Body of pancreas (tissue), 4 donors: ENCODE results near the gene TBX4.

Source experiments
- POLR2A ChIP-seq, 3 donors: fragments of 450-650 bp; IDR thresholded peaks; one replicate each; pipeline ENCODE4 v1.6.1; 2016; ENCODE audit warnings: antibody characterized with exemption in 3 of 3, mild to moderate bottlenecking in 2 of 3
- TF ChIP-seq, protein P1 (sequence below), 7 experiments: fragments of 450-650 bp in 4 of 7; fragments of 200-600 bp in 3 of 7; sonication (generic) in 3 of 7; IDR thresholded peaks; one replicate each; pipeline ENCODE4 v1.5.1; 2016 to 2019; ENCODE audit warnings: antibody characterized with exemption in 7 of 7

DNA sequence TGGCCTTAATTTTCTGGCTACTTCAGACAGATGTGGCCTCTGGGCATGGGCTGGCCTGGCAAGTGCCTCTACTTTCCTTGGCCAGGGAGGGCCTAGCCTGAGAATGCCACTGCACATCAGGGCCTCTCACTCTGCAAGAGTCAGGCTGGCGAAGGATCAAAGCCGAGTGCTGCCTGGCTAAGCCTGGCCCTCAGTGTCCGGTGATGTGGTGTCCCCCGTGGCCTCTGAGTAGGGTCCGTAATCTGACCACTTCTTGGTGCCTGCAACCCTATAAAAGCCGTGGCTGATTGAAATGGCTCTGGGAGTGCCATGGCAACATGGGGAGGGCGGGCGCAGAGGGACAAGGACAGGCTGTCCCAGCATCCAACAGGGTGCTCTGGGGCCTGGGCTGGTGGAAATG lies 30.2 kb downstream of the TBX4 start:
- TF ChIP-seq POLR2A (IDR thresholded peaks at IDR 0.05), result no peak
- TF ChIP-seq, protein P1, sequence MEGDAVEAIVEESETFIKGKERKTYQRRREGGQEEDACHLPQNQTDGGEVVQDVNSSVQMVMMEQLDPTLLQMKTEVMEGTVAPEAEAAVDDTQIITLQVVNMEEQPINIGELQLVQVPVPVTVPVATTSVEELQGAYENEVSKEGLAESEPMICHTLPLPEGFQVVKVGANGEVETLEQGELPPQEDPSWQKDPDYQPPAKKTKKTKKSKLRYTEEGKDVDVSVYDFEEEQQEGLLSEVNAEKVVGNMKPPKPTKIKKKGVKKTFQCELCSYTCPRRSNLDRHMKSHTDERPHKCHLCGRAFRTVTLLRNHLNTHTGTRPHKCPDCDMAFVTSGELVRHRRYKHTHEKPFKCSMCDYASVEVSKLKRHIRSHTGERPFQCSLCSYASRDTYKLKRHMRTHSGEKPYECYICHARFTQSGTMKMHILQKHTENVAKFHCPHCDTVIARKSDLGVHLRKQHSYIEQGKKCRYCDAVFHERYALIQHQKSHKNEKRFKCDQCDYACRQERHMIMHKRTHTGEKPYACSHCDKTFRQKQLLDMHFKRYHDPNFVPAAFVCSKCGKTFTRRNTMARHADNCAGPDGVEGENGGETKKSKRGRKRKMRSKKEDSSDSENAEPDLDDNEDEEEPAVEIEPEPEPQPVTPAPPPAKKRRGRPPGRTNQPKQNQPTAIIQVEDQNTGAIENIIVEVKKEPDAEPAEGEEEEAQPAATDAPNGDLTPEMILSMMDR (IDR thresholded peaks at IDR 0.05), result no peak
